NCI-H524 treated with DMSO at 0.1 percent for 48 hours (cell line): Measurements from ENCODE around the gene FGF3.

Experiments used
- DNase-seq: peaks from one replicate; lab custom pipeline; 2025; lab: John Stamatoyannopoulos, UW

Gene FGF3

DNA sequence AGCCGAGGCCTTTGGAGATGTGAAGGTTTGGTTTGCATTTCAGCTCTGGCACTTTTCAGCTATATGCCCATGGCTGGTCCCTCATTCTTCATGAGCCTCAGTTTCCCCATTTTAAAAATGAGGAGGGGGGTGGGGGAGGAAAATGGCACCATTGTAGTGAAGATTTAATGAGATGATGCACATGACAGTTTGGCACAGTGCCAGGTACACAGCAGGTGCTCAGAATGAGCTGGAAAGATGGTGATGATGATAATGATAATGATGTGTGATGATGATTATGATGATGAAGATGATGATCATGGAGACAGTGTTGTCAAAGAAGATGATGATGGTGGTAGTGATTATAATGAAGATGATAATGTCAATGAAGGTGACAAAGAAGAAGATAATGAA, 24.3 kb upstream of the FGF3 start:
- no peak for DNase-seq

DNA sequence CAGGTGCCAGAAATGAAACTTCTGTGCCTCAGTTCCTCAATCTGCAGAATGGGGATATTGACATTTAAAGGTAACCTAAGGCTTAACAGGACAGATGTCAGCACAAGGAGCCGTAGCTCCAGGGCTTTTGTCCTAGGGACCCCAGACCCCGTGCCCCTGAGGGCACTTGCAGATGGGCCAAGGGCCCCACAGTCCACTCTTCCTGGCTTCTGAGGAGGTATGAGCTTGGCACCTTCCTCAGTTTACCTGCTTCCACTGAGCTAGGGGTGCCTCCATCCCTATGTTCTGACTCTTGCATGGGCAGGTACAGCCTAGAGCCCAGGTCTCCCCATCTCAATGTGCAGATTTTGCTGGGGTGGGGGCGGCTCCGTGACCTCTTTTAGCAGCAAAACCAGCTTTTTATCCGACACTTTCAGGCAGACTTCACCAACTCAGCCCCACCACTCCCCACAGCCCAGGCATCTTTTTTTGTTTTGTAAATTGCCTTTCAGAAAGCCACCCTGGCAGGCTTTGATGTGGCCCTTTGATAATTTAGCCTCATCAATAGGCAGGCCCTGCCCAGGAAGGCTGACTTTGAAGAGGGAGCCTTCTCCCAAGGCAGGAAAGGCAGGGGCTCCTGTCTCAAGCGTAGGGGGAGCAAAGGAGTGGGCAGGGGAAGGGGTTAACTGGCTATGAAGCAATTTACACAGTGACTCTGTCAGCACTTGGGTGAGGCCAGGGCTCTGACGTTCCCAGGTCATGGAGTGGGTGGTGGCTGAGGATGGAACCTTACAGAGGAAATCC, 23.7 kb upstream of the FGF3 start:
- no peak for DNase-seq

DNA sequence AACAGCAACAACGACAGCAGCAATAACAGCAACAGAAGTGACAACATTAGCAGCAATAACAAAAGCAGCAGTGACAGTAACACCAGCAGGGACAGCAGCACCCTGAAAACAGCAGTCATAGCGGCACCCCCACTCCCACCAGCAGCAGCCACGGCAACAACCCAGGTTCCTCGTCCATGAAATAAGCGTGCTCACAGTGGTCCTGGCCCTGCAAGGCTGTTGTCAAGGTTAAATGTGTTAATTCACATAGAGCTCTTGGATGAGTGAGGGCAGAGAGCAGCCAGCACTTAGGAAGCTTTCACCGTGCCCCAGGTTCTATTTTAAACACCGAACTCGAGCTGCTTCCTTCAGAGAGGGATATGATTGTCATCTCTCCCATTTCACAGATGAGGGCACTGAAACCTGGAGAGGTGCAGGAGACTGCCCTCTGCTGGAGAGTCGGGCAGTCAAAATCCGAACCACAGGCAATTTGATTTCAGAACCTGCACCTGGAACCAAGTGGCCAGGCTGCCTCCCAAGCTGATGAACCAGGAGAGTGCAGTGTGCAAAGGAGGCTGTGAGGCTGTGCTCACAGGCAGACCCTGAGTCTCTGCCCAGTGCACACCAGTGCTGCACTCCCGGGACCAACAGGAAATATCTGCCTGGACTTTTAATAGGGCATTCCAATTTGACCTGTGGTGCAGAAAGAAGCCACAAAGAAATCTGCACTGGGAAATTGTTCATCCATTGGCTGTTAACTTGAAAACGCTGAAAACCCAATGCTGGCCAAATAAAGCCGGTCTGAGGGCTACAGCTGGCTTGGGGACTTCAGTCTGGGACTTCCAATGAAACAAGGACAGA, 22.9 kb upstream of the FGF3 start:
- DNase-seq, result no peak

DNA sequence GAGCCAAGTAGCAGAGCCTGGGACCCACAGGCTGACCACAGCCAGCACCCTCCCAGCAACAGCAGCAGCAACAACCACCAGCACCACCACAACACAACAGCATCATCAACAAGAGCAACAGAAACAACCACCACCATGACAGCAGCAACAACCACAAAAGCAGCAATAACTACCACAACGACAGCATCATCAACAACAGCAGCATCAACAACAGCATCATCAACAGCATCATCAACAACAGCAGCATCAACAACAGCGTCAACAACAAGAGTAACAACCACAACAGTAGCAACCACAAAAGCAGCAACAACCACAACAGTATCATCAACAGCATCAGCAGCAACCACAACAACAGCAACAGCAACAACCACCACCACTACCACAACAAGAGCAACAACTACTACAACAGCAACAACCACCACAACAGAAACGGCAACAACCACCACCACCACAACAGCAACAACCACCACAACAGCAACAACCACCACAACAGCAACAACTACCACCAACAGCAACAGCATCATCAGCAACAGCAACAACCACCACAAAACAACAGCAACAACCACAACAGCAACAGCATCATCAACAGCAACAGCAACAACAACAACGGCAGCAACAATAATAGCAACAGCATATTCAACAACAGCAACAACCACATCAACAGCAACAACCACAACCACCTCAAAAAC, 22.1 kb upstream of the FGF3 start:
- DNase-seq, result no peak

DNA sequence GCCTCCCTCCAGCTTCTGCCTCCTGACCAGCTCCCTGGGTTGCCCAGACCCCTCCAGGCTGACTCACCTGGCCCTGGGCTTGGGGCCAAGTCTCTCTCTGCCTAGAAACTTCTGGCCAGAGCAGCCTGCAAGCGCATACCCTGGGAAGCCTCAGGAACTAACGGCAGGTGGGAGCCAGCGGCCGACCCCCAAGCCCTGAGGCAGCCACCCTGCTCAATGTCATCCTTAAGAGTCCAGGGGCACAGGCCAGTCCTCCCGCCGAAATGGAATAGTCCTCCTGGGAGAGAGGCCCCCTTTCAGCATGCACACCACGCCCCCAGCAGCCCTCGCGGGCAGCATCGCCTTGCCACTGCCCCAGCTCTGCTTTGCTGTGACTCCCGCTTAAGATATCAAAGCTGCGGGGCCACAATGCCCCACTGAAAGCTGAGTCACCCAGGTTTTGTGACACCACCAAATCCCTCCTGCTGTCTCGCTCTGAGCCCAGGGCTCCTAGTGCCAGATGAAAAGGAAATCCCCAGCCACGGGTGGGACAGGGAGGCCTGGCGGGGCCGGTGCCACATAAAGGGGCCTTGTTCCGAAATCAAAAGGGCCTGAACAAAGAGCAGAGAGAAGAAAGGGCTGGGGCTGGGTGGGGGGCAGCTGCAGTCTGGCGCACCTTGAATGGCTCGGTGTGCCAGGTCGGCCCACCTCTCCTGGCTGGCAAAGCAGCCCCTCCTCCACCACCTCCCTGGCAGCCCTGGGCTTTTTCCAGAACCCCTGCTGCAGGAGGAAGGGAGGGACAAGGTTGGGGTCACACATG, 21.4 kb upstream of the FGF3 start:
- no peak for DNase-seq

DNA sequence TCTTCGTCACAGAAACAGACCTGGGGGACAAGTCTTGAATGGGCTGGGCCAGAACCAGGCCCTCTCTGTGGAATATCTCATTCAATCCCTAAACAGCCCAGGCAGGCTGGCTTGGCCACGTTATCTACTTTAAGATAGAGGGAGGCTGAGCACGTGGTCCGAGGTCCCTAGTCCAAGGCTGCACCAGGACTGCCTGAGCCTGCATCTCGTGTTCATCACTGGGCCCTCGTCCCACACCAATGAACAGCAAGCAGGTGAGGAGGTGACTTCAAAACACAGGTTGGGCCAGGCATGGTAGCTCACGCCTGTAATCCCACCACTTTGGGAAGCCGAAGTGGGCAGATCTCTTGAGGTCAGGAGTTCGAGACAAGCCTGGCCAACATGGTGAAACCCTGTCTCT, 20.3 kb upstream of the FGF3 start:
- no peak for DNase-seq

DNA sequence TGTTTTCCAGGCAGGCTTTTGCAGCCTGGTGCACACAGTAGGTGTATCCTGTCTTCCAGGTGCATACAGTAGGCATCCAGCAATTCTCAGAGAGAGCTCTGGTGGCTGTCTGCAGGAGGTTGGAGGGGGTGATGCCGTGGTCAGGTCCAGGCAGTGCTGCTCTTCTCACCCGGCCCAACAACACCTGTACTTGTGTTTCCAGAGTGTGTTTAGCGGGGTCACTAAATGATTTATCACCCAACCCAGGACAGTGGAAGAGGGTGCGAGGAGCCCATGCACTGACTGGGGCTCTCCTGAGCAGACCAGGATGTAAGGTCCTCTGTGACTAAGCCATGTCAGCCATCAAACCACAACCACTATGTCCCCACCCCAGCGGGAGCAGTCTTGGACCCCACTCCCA, 18.6 kb upstream of the FGF3 start:
- DNase-seq, result no peak

DNA sequence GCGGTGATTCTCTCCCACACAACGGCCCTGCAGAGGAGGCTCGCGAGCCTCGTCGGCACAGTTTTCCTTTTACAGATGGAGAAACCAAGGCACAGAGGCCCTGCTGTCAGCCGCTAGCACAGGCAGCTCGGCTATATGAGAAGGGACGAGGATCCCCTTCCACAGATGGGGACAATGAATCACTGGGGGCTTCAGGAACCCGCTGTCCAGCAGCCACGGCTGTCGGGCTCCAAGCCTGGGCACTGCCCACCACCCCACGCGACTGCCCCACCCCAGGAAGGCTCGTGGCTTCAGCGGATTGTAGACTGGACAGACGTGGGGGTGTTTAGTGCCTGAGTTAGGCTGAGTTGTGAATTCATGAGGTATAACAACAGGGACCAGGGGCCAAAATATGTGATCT, 17.2 kb upstream of the FGF3 start:
- DNase-seq, result no peak

DNA sequence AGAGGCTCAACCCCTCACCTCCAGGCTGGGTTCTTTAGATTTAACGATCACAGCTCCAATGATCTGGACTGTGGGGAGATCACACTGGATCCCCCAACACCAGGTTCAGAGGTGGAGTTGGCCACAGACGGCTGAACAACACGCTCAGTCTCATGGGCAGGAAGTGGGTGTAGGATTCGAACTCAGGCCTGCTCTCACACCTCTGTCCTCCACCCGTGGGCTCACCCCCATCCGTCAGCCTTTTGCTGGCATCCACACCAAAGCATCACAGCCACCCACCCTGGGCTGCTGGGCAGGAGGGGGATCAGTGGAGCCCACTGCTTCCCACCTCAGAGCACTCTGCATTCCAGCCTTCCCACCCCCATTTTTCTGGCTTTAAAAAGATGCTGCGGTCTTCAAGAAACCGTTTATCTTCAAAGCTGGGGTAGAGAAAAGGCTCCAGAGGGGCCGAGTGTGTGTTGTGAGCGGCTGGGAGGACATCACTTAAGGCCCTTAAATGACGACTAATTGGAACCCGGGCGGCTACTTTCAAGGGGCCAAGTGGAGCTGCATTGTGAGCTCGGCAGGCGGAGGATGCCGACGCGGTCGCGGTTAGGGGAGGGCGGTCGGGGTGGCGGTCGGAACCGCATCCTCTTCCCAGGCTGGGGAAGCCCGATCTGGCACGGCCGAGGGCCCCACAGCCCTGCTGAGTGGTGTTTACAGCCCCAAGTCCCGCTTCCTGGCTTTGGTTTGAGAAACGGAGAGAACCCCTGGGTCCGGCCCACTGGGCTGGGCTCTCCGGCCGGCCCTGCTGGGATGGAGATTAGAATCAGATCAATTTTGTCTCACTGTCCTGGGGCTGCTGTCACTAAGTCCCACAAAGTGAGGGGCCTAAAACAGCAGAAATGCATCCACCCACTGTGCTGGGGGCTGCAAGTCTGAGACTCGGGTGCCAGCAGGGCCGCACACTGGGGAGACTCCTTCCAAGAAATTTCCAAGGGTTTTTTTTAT, 15.9 kb upstream of the FGF3 start:
- no peak for DNase-seq

DNA sequence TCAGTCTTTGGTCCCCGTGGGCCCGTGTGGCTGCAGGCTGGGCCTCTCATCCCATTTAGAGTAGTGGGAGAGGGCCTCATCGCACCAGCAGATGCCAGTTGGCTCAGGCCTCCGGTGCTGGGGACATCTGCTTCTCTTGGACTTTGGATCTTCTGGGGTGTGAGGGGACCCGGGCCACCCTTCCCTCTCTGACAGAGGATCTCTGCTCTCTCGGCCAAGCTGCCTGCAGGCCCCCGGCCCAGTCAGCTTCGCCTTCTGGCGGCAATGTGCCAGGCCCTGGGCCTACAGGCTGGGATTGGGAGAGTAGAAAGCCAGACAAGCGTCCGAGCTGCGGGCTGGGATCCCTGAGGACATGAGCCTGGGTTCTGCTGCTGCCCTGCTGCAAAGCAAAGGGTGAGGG, 15.0 kb upstream of the FGF3 start:
- DNase-seq, result no peak

DNA sequence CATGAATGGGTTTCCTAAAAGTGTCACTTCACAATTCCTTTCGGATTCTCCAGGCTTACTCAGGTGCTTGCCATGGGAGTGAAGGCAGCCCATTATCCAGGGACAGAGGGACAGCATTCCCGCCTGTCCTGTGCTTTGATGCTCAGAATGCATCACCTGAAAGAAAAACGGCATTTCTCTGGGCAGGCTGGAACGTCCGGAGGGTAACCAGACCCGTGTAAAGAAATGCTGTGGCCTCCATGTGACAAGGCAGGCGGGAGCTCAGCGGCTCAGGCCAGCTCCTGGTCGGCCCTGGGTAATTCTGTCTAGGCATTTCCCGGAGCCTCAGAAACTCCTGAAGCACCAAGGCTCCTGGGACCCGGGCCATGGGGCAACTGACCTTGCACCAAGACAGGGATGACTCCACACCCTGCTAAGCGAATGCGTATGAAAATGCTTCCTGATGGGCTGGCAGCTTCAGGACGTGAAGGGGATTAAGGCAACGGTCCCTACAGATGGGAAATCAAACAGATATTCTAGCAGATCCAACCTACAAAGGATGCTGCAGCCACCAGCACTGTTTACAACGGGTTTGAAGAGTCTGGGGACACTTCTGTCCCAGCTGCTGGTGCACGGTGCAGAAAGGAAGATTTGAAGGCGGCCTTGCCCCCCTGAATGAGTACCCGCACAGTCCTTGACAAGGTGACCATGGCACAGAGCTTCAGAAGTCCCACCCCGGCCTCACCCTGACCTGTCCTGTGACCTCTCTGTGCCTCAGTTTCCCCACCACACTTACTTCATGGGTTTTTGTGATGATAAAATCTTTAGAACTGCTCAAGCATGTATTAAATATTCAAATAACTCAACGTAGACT, 13.6 kb upstream of the FGF3 start:
- no peak for DNase-seq

DNA sequence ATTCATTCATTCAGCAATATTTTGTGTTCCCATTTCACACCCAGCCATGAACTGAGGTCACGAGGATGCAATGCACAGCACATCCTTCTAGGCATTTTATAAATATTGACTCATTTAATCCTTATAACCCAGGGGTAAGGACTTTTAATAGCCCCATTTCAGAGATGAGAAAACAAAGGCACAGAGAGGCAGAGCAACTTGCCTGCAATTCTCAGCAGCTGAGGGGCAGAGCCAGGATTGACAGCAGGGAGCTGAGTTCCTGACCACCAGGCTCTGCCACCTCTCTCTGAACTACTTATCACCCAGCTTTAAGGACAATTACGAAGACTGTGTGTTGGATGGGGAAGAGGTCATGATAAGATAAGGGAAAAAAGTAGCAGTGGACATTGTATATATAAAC, 12.8 kb upstream of the FGF3 start:
- no peak for DNase-seq

DNA sequence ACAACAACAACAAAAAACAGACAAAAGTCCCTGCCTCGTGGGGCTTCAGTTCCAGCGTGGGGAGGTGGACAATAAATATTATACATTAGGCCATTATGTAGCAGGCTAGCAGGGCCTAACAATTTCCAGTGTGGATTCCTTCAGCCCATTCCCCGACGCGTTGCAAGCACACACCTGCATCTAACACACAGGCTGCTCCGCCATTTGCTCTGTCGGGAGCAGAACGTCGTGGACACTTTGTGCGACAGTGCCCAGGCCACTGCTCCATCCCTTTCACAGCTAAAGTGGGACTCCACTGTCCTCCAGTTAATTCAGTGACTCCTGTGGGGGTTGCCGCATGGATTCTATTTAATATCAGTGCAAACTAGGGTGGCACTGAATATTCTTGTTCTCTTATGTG, 10.9 kb upstream of the FGF3 start:
- no peak for DNase-seq

DNA sequence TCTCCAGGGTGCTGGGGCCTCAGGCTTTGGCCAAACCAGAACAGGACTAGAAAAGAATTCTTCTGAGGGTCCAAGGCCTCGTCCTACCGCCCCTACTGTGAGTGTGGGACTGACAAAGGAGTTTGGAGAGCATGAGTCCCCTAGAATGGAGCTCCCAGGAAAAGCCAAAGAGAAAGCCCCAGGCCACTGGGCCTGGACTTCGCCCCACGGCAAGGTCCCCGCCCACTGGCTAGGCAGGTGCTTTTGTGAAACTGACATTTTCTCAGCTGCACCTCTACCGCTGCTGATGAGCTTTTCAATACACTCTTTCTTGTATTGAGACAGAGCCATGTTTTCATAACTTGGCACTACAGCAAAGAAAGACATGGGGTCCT, 9.7 kb upstream of the FGF3 start:
- no peak for DNase-seq

DNA sequence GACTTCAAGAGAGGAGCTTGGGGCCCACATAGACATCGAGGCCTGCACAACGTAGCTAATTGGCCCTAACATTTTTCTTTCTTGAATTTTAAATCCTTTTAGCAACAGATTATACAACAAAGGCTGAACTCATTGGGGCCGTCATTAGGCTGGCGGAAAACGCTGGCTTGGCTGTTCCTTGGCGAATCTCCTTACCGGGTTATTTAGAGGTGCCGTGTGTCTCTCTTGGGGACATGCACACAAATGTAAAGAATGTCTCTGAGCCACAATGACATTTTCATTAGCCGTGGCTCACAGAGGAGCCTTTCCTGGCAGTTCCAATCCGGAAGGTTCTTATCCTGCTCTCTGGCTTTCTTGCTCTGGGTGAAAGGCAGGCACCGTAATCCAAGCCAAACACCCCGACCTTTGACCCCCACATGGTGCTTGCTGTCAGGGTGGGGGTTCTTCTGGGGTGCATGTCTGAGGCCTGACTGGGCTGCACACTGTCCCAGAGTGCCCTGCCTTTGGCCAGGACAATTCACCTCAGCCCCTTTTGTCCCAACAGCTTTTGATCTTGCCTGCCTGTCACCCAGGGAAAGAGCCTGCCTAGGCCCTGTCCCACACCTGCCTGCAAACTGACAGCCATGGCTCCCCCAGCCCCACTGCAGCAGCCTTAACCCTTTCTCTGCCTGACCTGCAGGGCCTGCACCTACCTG, 9.2 kb upstream of the FGF3 start:
- no peak for DNase-seq

DNA sequence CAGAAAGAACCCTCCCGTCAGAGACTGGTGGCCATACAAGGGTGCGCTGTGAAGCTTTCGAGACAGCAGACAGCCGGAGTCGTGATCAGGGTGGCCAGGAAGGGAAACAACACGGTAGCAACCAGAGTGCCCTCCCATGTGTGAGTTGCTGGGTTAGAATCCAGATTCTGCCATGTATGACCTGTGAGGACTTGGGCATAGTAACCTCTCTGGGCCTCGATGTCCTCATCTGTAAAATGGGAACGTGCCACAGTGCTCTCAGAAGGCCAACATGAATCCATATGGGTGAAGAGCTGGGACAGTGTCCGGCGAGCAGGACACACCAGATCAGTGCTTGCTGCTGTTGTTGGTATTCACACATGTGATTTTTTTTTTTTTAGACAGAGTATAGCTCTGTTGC, 7.6 kb upstream of the FGF3 start:
- no peak for DNase-seq

DNA sequence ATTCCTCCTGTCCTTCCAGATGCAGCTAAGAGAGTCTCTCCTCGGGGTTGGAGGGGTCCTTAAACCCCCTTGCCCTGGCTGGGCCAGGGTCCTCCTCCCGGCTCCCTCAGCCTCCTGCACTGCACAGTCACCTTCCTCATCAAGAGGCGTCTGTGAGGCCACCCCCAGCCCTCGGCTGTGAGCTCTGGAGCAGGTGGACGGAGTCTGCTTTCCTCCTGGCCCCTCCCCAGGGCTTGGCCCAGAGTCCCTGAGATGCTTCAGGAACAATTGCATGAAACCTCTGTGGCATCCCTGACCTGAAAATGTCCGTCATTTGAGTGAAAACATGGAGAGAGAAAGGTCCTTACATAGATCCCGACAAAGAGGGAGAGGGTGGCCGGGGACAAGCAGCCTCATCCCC, 6.7 kb upstream of the FGF3 start:
- no peak for DNase-seq

DNA sequence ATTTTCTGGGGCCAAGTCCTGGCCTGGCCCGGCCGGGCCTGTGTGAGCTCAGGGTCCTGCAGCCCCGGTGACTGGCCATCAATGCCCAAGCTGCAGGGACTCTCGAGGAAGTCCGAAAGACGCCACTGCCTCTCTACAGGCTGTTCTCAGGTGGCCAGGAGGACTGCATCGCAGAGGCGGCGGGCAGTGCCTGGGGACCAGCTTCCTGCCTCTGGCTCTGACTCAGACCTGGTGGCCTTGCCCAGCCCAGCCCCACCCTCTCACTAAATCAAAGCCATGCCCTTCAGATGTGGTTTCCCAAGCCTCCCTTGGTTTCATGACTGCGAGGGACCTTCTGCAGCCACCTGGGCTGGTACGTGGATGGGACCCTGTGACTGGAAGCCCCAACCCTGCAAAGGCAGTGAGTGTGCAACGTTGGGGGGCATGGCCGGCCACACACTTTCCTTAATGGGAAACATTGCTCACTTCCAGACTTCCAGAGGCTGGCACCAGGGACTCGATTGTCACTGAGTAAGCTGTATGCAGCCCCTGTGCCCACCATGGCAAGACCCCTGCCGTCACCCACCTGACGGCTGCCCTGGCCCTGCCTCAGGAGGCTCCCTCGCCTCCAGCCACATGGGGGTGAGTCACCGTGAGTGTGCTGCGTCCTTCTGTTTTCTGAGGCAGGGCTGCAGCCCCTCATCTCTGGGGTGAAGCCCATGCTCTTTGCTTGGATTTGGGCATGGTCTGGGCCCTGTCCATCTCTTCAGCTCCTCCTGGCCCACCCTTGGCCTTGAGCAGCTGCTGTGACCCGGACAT, 6.0 kb upstream of the FGF3 start:
- DNase-seq, result no peak
